ENCODE results near the gene HDAC1.

DNA sequence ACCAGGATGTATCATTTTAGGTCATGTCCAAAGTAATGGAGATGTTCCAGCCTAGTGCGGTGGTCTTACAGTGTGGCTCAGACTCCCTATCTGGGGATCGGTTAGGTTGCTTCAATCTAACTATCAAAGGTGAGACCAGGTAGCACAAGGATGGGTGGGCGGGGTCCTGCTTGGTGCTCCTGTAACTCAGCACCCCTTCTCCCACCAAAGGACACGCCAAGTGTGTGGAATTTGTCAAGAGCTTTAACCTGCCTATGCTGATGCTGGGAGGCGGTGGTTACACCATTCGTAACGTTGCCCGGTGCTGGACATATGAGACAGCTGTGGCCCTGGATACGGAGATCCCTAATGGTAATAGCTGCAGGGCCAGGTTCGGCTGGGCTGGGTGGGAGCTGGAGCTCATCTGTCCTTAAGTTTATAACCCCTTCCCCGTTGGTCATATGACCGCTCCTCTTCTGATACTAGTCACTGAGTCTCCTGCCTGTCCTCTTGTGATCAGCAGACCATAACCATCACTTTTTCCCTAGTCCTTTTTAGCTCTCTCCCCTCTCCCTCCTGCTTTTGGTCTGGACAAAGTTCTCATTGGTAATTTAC lies 38.8 kb downstream of the HDAC1 start:
- TF ChIP-seq, protein P1, sequence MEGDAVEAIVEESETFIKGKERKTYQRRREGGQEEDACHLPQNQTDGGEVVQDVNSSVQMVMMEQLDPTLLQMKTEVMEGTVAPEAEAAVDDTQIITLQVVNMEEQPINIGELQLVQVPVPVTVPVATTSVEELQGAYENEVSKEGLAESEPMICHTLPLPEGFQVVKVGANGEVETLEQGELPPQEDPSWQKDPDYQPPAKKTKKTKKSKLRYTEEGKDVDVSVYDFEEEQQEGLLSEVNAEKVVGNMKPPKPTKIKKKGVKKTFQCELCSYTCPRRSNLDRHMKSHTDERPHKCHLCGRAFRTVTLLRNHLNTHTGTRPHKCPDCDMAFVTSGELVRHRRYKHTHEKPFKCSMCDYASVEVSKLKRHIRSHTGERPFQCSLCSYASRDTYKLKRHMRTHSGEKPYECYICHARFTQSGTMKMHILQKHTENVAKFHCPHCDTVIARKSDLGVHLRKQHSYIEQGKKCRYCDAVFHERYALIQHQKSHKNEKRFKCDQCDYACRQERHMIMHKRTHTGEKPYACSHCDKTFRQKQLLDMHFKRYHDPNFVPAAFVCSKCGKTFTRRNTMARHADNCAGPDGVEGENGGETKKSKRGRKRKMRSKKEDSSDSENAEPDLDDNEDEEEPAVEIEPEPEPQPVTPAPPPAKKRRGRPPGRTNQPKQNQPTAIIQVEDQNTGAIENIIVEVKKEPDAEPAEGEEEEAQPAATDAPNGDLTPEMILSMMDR (IDR thresholded peaks at IDR 0.05; ENCODE audit: control extremely low read depth in 1 of 3, insufficient read depth in 1 of 3, low read depth in 1 of 3, low read length in 3 of 3) = no peak
- TF ChIP-seq CHD2 (IDR thresholded peaks at IDR 0.05; ENCODE audit: low read length) = no peak
- peak in 1 of 2 experiments; percentile 17; a peak in 1 of 3 replicates for TF ChIP-seq POLR2A (IDR thresholded peaks at IDR 0.05; ENCODE audit: control extremely low read depth in 1 of 2, low read depth in 2 of 2, low read length in 2 of 2)
- no peak for TF ChIP-seq SIN3A (conservative IDR thresholded peaks at IDR 0.05 in 1 of 2, IDR thresholded peaks at IDR 0.05 in 1 of 2; ENCODE audit: low read depth in 1 of 2, low read length in 2 of 2)
- TF ChIP-seq EP300 (IDR thresholded peaks at IDR 0.05; ENCODE audit: borderline replicate concordance in 1 of 2, low read depth in 2 of 2, low read length in 2 of 2) = no peak
- TF ChIP-seq, protein P2, sequence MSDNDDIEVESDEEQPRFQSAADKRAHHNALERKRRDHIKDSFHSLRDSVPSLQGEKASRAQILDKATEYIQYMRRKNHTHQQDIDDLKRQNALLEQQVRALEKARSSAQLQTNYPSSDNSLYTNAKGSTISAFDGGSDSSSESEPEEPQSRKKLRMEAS (IDR thresholded peaks at IDR 0.05) = no peak
- no peak for TF ChIP-seq EZH2 (IDR thresholded peaks at IDR 0.05; ENCODE audit: low read depth, low read length, severe bottlenecking)
- no peak for TF ChIP-seq CEBPB (IDR thresholded peaks at IDR 0.05; ENCODE audit: low read depth, low read length)
- no peak for TF ChIP-seq KDM5A (IDR thresholded peaks at IDR 0.05; ENCODE audit: low read length)
- TF ChIP-seq BCL11A (IDR thresholded peaks at IDR 0.05; ENCODE audit: low read depth in 2 of 2, low read length in 2 of 2) = no peak
